Measurements from ENCODE around the gene RANBP17.

Gene RANBP17

DNA sequence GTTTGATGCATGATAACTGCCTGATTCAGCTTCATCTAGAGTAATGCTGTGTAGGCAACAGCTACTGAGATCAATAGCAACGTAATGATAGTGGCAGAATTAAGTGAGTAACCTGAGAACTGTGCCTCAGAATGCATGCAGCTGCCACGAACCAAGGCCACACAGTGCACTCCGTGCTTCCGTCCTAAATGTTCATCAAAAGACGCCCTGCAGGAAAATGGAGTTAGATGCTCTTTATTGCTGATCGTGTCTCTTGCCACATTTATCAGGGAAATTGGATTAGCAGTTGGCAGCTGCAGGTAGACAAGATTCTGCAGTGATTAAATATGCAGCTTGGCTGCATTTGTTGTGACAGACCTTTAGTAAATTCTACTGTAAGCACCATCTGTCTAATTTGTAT lies 339.5 kb downstream of the RANBP17 start (continued):
- TF ChIP-seq, protein P1, sequence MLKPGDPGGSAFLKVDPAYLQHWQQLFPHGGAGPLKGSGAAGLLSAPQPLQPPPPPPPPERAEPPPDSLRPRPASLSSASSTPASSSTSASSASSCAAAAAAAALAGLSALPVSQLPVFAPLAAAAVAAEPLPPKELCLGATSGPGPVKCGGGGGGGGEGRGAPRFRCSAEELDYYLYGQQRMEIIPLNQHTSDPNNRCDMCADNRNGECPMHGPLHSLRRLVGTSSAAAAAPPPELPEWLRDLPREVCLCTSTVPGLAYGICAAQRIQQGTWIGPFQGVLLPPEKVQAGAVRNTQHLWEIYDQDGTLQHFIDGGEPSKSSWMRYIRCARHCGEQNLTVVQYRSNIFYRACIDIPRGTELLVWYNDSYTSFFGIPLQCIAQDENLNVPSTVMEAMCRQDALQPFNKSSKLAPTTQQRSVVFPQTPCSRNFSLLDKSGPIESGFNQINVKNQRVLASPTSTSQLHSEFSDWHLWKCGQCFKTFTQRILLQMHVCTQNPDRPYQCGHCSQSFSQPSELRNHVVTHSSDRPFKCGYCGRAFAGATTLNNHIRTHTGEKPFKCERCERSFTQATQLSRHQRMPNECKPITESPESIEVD (tag by site-specific recombination; IDR thresholded peaks at IDR 0.05): no peak
- TF ChIP-seq ZNF549 (tag by site-specific recombination; IDR thresholded peaks at IDR 0.05) (no peak), KLF1 (tag by site-specific recombination; IDR thresholded peaks at IDR 0.05) (no peak), KLF17 (tag by site-specific recombination; IDR thresholded peaks at IDR 0.05) (no peak), ZNF48 (tag by site-specific recombination; IDR thresholded peaks at IDR 0.05) (no peak), ZIC2 (tag by site-specific recombination; IDR thresholded peaks at IDR 0.05) (no peak), GLIS1 (tag by site-specific recombination; IDR thresholded peaks at IDR 0.05) (no peak), ZNF600 (tag by site-specific recombination; IDR thresholded peaks at IDR 0.05) (no peak), ZNF341 (tag by site-specific recombination; IDR thresholded peaks at IDR 0.05; ENCODE audit: low read depth) (no peak), ZNF555 (tag by site-specific recombination; conservative IDR thresholded peaks at IDR 0.05) (no peak), ZNF510 (tag by site-specific recombination; IDR thresholded peaks at IDR 0.05; ENCODE audit: insufficient replicate concordance) (no peak), ZBTB7A (tag by site-specific recombination; IDR thresholded peaks at IDR 0.05; ENCODE audit: low read depth) (no peak), ZNF37A (tag by site-specific recombination; IDR thresholded peaks at IDR 0.05) (no peak), HOXC10 (CRISPR knock-in tag; IDR thresholded peaks at IDR 0.05) (no peak), OSR2 (tag by site-specific recombination; IDR thresholded peaks at IDR 0.05) (peak; percentile 64), TRIM28 (IDR thresholded peaks at IDR 0.05; ENCODE audit: borderline replicate concordance, low read length) (peak; percentile 73; the same call in 1 of the 2 replicates), FEZF1 (tag by site-specific recombination; IDR thresholded peaks at IDR 0.05) (0 out of 2 replicates have a peak, but pooled peaks have one; percentile 35), ZNF248 (tag by site-specific recombination; IDR thresholded peaks at IDR 0.05) (no peak), SP2 (tag by site-specific recombination; IDR thresholded peaks at IDR 0.05) (no peak), ZNF175 (tag by site-specific recombination; IDR thresholded peaks at IDR 0.05) (no peak), HOXD13 (CRISPR knock-in tag; IDR thresholded peaks at IDR 0.05; ENCODE audit: borderline replicate concordance) (no peak), ZNF426 (tag by site-specific recombination; IDR thresholded peaks at IDR 0.05) (no peak), ZNF658 (tag by site-specific recombination; IDR thresholded peaks at IDR 0.05) (no peak), YY1 (tag by site-specific recombination; IDR thresholded peaks at IDR 0.05) (no peak), ZNF488 (tag by site-specific recombination; IDR thresholded peaks at IDR 0.05) (no peak), PBX3 (CRISPR knock-in tag; IDR thresholded peaks at IDR 0.05) (no peak)
- TF ChIP-seq, protein P2, sequence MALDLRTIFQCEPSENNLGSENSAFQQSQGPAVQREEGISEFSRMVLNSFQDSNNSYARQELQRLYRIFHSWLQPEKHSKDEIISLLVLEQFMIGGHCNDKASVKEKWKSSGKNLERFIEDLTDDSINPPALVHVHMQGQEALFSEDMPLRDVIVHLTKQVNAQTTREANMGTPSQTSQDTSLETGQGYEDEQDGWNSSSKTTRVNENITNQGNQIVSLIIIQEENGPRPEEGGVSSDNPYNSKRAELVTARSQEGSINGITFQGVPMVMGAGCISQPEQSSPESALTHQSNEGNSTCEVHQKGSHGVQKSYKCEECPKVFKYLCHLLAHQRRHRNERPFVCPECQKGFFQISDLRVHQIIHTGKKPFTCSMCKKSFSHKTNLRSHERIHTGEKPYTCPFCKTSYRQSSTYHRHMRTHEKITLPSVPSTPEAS (tag by site-specific recombination; IDR thresholded peaks at IDR 0.05): no peak
- TF ChIP-seq, protein P3, sequence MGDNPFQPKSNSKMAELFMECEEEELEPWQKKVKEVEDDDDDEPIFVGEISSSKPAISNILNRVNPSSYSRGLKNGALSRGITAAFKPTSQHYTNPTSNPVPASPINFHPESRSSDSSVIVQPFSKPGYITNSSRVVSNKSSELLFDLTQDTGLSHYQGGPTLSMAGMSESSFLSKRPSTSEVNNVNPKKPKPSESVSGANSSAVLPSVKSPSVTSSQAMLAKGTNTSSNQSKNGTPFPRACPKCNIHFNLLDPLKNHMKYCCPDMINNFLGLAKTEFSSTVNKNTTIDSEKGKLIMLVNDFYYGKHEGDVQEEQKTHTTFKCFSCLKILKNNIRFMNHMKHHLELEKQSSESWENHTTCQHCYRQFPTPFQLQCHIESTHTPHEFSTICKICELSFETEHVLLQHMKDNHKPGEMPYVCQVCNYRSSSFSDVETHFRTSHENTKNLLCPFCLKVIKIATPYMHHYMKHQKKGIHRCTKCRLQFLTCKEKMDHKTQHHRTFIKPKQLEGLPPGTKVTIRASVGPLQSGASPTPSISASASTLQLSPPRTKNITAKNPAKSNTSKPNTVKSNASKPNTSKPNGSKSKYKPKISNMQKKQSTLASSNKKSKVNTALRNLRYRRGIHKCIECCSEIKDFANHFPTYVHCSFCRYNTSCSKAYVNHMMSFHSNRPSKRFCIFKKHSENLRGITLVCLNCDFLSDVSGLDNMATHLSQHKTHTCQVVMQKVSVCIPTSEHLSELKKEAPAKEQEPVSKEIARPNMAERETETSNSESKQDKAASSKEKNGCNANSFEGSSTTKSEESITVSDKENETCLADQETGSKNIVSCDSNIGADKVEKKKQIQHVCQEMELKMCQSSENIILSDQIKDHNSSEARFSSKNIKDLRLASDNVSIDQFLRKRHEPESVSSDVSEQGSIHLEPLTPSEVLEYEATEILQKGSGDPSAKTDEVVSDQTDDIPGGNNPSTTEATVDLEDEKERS (tag by site-specific recombination; IDR thresholded peaks at IDR 0.05): no peak
- TF ChIP-seq, protein P4, sequence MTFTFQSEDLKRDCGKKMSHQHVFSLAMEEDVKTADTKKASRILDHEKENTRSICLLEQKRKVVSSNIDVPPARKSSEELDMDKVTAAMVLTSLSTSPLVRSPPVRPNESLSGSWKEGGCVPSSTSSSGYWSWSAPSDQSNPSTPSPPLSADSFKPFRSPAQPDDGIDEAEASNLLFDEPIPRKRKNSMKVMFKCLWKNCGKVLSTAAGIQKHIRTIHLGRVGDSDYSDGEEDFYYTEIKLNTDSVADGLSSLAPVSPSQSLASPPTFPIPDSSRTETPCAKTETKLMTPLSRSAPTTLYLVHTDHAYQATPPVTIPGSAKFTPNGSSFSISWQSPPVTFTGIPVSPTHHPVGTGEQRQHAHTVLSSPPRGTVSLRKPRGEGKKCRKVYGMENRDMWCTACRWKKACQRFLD (tag by site-specific recombination; IDR thresholded peaks at IDR 0.05): no peak
- TF ChIP-seq, protein P5, sequence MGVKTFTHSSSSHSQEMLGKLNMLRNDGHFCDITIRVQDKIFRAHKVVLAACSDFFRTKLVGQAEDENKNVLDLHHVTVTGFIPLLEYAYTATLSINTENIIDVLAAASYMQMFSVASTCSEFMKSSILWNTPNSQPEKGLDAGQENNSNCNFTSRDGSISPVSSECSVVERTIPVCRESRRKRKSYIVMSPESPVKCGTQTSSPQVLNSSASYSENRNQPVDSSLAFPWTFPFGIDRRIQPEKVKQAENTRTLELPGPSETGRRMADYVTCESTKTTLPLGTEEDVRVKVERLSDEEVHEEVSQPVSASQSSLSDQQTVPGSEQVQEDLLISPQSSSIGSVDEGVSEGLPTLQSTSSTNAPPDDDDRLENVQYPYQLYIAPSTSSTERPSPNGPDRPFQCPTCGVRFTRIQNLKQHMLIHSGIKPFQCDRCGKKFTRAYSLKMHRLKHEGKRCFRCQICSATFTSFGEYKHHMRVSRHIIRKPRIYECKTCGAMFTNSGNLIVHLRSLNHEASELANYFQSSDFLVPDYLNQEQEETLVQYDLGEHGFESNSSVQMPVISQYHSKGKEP (tag by site-specific recombination; IDR thresholded peaks at IDR 0.05): peak; percentile 97
